GM12864 (cell line): ENCODE measurements around the gene CD37.

Experiments used
- DNase-seq: peaks from one replicate; pipeline ENCODE4 v3.0.0-alpha.2; 2011; ENCODE audit warnings: low read depth
- H3K4me3 ChIP-seq: 2 replicates; pipeline ENCODE4 v1.5.1; 2011; ENCODE audit warnings: mild to moderate bottlenecking, low read depth, low read length, control low read depth
- CTCF ChIP-seq: IDR thresholded peaks from 2 replicates; pipeline ENCODE4 v1.5.1; 2011; ENCODE audit warnings: low read depth, mild to moderate bottlenecking, moderate library complexity, low read length, control low read depth, inconsistent platforms; ENCODE audit errors: missing control alignments

CD37 gene

GRCh38 chr19:49383599-49383998 is 48.4 kb downstream of the CD37 start:
- no peak for TF ChIP-seq CTCF
- no peak overlapping the region for H3K4me3 ChIP-seq
- DNase-seq, result no peak

DNA sequence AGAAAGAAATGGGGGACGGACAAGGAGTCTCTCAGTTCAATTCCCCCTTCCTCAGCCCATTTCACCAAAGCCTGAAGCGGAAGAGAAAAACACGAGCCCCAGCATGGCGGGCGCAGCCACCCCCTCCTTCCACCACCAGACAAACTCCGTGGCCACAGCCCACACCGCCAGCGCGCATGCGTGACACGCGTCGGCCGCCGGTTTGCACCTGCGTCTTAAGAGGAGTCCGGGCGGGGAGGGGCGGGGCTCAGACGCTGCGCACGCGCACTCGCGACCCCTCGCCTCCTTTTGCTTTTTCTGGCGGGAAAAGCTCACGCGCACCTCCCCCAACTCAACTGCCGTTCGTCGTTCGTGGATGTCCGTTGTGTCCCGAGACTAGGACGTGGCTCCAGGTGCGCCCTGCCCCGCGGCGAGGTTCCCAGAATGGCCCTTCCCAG is 52.7 kb downstream of the CD37 start, which contains the start of gene KASH5:
KASH5 (plus strand) TSS at position 314 of the 437 bp plus-strand sequence. CDS start 2,635 bp downstream, outside the sequence.
- no peak for DNase-seq
- no peak for TF ChIP-seq CTCF
- no peak within 1 kb of the TSS for H3K4me3 ChIP-seq

DNA sequence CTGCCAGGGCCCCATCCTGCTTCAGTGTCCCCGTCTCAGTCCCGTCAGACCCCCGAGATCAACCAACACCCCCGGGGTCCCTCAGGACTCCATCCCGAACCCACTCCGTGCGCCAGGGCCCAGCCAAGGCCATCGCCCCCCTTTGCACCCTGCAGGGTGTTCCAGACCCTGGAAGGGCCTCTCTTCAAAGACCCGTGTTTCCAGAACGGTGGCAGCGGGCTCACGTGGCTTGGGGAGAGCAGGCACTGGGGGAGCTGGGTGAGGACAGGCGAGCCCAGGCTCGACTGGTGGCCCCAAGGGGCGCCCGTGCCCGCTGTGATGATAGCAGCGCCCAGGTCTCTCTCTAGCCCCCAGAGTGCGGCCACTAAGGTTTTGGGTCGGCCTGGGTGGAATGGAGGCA is 54.2 kb downstream of the CD37 start:
- TF ChIP-seq CTCF, result no peak
- DNase-seq, result no peak

More for the DNA sequence above, 54.2 kb downstream of the CD37 start:
- H3K4me3 ChIP-seq, result no peak overlapping the region
